ENCODE measurements around the gene PTPRZ1. TPM values are rescaled to one million over a fixed set of nuclear protein-coding genes. Genes with fewer than 3 reads are reported as not detected.
A peak's percentile ranks its signal among the peaks of the same experiment; 100 is the strongest.

Gene PTPRZ1
- total and polyA plus RNA-seq, 2 of the 8 experiments (the other 6 are each of a cell fraction or from before 2014, with no cell fraction given) = 112 to 135 TPM

DNA sequence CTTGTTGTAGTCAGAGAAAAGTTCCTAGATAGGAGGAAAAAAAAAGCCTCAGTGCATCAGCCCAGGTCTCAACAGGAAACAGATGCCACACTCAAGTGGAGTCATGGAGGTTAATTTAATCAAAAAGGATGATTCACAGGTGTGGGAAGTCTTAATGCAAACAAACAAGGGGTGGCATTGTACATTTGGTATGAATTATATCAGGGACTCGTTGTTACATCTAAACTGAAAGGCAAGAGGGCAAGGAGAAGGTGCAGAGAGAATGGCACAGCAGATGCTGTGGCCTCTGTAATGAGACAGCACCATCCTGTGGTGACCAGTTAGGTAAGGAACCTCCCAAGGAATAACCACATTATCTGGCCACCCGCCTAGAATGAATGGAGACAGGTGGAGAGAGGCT lies 133.7 kb downstream of the PTPRZ1 start:
- no peak overlapping the region for H3K18ac ChIP-seq (ENCODE audit: extremely low read depth, low read length)
- H3K27me3 ChIP-seq (replicated peaks in 1 of 4; ENCODE audit: control insufficient read depth in 3 of 4, extremely low read depth in 1 of 4, insufficient read depth in 3 of 4, low read length in 3 of 4) = no peaks in the 10 kb centered on the region
- no peak overlapping the region for H2BK120ac ChIP-seq (replicated peaks; ENCODE audit: low read depth, low read length)
- no peak overlapping the region for H3K4me2 ChIP-seq (ENCODE audit: insufficient read depth in 1 of 2, low read depth in 2 of 2, low read length in 2 of 2)
- H3K14ac ChIP-seq (ENCODE audit: insufficient read length) = no peak overlapping the region
- H3K56ac ChIP-seq (replicated peaks; ENCODE audit: insufficient read length, low read depth, low read length) = no peak overlapping the region
- no peak overlapping the region for H4K91ac ChIP-seq (replicated peaks; ENCODE audit: insufficient read length, low read length)
- no peak overlapping the region for H3K4ac ChIP-seq (replicated peaks; ENCODE audit: insufficient read length, low read depth, low read length)
- H3K79me1 ChIP-seq (ENCODE audit: low read depth, low read length) = no peaks in the 10 kb centered on the region
- peak; percentile 66 to 67 for TF ChIP-seq RAD21 (IDR thresholded peaks at IDR 0.05 in 1 of 2, conservative IDR thresholded peaks at IDR 0.05 in 1 of 2; ENCODE audit: low read depth in 2 of 2, low read length in 2 of 2)
- no peak for TF ChIP-seq SP2 (IDR thresholded peaks at IDR 0.05; ENCODE audit: low read length)
- TF ChIP-seq, protein P1, sequence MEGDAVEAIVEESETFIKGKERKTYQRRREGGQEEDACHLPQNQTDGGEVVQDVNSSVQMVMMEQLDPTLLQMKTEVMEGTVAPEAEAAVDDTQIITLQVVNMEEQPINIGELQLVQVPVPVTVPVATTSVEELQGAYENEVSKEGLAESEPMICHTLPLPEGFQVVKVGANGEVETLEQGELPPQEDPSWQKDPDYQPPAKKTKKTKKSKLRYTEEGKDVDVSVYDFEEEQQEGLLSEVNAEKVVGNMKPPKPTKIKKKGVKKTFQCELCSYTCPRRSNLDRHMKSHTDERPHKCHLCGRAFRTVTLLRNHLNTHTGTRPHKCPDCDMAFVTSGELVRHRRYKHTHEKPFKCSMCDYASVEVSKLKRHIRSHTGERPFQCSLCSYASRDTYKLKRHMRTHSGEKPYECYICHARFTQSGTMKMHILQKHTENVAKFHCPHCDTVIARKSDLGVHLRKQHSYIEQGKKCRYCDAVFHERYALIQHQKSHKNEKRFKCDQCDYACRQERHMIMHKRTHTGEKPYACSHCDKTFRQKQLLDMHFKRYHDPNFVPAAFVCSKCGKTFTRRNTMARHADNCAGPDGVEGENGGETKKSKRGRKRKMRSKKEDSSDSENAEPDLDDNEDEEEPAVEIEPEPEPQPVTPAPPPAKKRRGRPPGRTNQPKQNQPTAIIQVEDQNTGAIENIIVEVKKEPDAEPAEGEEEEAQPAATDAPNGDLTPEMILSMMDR (IDR thresholded peaks at IDR 0.05; ENCODE audit: control extremely low read depth in 1 of 3, insufficient read depth in 1 of 3, low read depth in 1 of 3, low read length in 3 of 3) = peak in 1 of 3 experiments; percentile 36; a peak in 1 of 4 replicates
- no peak overlapping the region for H2BK15ac ChIP-seq (ENCODE audit: low read length)
- POLR2A ChIA-PET (ENCODE audit: partially characterized antibody) = no interaction called here
- H3K4me3 ChIP-seq (ENCODE audit: extremely low read depth in 1 of 4, insufficient read depth in 2 of 4, low read depth in 3 of 4, low read length in 4 of 4) = no peak overlapping the region
- H3K23me2 ChIP-seq (ENCODE audit: low read depth, low read length) = no peaks in the 10 kb centered on the region
- H4K8ac ChIP-seq (ENCODE audit: extremely low read depth, insufficient read depth, low read length) = no peak overlapping the region
- no peak overlapping the region for H2BK20ac ChIP-seq (ENCODE audit: low read length)
- H2BK5ac ChIP-seq (ENCODE audit: low read depth, low read length) = no peak overlapping the region
- DNase-seq (ENCODE audit: low read depth in 1 of 2, low spot score in 2 of 2) = no peak
- no peaks in the 10 kb centered on the region for H3K9me3 ChIP-seq (ENCODE audit: insufficient read depth in 2 of 2, low read depth in 1 of 2, low read length in 1 of 2)
- no peak for FAIRE-seq
- H3K23ac ChIP-seq (ENCODE audit: insufficient read length) = no peak overlapping the region
- H3K36me3 ChIP-seq (ENCODE audit: control insufficient read depth in 2 of 4, insufficient read depth in 4 of 4, low read length in 3 of 4) = peaks cover 9 to 24% (median 18%) of the 10 kb centered on the region in 4 experiments
- H4K5ac ChIP-seq (ENCODE audit: insufficient read length, low read depth, low read length) = no peak overlapping the region
- H4K20me1 ChIP-seq (replicated peaks in 1 of 2; ENCODE audit: control insufficient read depth in 1 of 2, insufficient read depth in 2 of 2, low read length in 2 of 2) = peaks cover 0 to 1% of the 10 kb centered on the region in 2 experiments
- H3K27ac ChIP-seq (ENCODE audit: low read depth, low read length) = no peak overlapping the region
- H2AK5ac ChIP-seq (ENCODE audit: low read depth, low read length) = no peak overlapping the region
- H3K79me2 ChIP-seq (ENCODE audit: control insufficient read depth in 1 of 2, insufficient read depth in 2 of 2, low read length in 2 of 2) = no peaks in the 10 kb centered on the region
- 45% methylated on average over 2 of the region's 2 CpGs; no CpG with 5 or more reads in 1 of the 2 experiments for WGBS, 2 experiments (ENCODE audit: extremely low coverage in 1 of 2, insufficient coverage in 1 of 2, insufficient read length in 1 of 2, insufficient replicate concordance in 2 of 2, low coverage in 1 of 2, low lambda C conversion rate in 2 of 2, missing lambda C conversion rate in 1 of 2)
- CTCF ChIA-PET (ENCODE audit: partially characterized antibody) = interaction anchor here (0.8 to 2.0 kb wide), 3 partner anchors 12 to 640 kb away, joined by 3 to 8 read pairs (median 5); no protein-coding TSS in a partner anchor
- H2BK12ac ChIP-seq (ENCODE audit: low read depth, low read length) = no peak overlapping the region
- H3K9ac ChIP-seq (replicated peaks in 1 of 4; ENCODE audit: extremely low read depth in 1 of 4, low read depth in 3 of 4, low read length in 3 of 4) = no peak overlapping the region
- H2AFZ ChIP-seq (ENCODE audit: low read length) = no peak overlapping the region
- H3K4me1 ChIP-seq (replicated peaks in 1 of 4; ENCODE audit: control insufficient read depth in 3 of 4, insufficient read depth in 4 of 4, low read length in 3 of 4) = no peaks in the 10 kb centered on the region; a peak in 2 of 7 replicates

All from H1 (cell line).